ENCODE results near the gene CYP1A2.
"Not testable (repeated sequence)": the region's sequence is repeated elsewhere in the genome, so short reads cannot be mapped to it uniquely, and the experiment has no call there.

CYP1A2 gene

DNA sequence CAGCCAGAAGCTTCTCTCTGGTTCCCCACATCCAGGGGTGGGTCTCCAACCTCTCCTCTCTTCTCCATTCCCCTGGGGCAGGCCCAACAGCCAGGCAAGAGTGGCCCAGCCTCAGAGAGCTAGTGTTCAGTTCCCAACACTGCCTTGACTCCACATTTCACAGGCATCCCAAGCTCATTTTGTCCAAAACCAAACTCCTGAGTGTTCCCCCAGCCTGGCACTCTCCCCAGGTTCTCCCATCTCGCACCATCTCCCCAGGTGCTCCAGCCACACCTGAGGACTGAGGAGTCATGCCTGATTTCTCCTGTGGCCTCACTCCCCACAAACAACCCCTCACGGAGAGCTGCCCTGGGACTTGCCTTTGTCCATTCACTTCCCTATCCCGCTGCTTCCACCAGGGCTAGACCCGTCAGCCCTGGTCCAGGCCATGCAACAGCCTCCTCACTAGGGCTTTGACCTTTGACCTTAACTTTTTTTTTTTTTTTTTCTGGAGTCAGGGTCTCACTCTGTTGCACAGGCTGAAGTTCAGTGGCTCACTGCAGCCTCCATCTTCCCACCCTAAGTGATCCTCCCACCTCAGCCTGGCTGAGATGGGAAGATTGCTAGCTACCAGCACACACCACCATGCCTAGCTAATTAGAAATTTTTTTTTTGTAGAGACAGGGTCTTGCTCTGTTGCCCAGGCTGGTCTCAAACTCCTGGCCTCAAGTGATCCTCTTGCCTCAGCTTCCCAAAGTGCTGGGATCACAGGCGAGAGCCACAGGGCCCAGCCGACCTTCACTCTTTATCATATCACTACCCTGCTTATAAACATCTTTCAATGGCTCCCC is 29.3 kb downstream of the CYP1A2 start:
- DNase-seq = peak; percentile 42

DNA sequence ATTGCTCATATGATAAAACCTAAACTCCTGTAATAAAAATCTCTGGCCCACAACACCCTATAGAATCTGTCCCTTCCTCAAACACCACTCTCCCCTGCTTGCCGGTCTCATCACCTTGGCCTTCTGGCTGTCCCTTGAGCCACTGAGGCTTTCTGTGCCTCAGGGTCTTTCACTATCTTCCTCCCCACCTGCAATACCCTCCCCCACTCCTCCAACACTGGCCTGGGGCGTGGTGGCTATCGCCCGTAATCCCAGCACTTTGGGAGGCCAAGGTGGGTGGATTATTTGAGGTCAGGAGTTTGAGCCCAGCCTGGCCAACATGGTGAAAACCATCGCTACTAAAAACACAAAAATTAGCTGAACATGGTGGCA is 29.9 kb downstream of the CYP1A2 start:
- DNase-seq = no peak

DNA sequence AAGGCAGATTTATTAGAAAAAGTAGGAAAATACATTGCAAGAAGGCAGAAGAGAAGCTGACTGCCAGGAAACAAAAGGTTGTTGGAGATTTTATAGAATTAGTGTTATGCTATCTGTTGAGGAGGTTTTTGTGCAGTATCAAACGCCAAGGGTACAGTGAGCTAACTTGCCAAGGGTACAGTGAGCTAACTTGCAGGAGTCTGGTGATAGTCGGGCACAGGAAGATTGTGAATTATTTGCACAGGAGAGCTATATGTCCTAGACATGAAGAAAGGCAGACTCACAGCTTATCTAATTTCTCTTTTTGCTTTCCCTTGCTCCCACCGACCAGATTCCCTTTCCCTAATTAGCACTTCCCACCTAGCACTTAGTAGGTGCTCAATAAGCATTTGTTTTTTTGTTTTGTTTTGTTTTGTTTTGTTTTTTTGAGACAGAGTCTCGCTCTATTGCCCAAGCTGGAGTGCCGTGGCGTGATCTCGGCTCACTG is 30.6 kb downstream of the CYP1A2 start:
- DNase-seq = no peak

DNA sequence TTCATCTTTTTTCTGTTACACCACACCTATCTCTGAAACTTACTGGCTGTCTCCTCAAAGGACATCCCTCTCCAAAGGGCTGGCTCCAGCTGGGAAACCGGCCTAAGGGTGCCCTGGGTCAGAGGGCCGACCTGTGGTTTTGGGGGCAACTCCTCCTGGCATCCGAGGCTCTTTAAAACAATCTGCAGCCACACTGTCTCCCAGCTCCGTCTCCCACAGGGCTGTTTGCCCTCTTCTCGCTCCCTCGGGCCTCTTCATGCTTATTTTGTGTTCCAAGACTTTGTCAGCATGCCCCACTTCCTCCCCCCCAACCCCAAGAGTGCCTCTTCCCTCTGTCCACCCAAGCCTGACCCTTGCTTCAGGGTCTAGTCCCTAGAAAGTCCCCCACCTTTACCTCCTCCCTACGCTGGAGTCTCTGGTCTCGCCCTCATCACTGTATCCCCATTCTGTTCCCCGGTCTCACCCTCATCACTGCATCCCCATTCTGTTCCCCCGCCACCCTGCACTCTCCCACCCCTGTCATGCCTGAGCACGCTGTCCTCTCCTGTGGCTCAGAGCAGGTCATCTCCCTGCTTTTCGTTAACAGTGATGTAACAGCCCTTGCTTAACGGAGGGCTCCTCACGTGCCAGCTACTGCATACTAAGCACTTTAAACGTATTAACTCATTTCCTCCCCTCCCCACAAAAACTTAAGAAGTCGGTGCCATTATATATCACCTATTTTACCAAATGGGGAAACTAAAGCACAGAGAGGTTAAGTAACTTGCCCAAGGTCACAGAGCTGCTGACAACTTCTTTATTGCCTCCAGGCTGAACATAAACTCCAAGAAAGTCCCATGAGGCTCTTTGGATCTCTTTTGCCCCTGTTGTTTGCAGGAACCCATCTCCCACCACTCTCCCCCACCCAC is 32.1 kb downstream of the CYP1A2 start:
- peak; percentile 87 for DNase-seq

DNA sequence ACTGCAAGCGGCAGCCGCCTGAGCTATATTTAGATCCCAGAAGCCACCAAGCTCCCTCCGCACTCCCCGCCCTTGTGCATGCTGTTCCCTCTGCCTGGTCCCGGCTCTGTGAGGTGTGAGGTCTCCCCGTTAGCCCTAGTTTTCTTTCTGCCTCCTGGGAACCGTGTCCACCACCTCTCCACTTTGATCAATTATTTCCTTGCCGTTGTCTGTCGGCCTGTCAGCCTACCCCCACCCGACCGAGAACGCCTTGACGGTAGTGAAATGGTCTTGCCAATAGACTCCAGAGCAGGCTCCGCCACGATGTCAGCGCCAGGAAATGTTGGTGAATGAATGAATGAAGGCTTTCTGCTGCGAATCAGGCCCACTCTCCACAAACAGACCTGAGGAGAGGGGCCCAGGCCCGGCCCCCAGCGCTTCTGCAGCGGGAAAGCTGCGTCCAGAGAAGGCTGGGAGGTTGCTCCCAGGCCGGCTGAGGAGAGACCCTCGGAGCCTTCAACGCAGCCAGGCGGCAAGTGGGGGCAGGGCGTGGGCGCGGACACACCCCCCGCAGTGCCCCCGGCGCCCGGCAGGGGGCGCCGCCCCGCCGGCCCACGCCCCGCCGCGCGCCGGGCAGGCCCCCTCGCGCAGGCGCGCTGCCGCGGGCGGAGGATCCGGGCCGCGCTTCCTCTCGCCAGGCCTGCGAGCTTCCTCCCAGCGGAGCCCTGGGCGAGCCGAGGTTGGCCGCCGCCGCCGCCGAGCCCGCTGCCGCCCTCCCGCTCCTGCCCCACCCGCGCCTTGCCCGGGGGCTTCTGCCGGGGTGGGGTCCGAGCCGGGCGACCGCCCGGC is 33.0 kb downstream of the CYP1A2 start, which contains the start of gene CSK:
TSS of gene CSK (plus strand) at position 650 of the 828 bp plus-strand sequence. CDS start 16,218 bp downstream, outside the sequence.
- peak; percentile 86 for DNase-seq

DNA sequence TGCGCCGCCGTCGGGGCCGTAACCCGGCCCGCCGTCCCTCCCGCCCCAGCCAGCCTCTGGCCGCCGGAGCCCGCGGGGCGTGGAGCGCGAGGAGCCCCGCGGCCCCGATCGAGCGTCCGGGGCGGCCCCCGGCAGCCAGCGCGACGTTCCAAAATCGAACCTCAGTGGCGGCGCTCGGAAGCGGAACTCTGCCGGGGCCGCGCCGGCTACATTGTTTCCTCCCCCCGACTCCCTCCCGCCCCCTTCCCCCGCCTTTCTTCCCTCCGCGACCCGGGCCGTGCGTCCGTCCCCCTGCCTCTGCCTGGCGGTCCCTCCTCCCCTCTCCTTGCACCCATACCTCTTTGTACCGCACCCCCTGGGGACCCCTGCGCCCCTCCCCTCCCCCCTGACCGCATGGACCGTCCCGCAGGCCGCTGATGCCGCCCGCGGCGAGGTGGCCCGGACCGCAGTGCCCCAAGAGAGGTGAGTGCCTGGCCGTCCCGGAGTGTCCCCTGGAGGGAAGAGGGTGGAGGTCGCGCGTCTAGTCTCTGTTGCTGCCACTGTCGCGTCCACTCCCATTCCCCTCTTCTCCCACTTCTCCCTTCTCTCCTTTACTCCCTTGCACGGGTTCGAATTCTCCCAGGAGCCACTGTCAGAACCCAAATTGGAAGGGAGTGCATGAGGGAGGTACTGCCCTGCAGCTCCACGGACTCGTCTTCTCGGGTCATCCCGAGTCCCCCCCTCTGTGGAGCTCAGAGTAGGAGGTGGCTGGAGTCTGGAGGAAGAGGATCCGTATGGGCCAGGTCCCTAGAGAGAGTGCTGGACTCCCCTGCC is 33.8 kb downstream of the CYP1A2 start:
- peak; percentile 66 for DNase-seq

DNA sequence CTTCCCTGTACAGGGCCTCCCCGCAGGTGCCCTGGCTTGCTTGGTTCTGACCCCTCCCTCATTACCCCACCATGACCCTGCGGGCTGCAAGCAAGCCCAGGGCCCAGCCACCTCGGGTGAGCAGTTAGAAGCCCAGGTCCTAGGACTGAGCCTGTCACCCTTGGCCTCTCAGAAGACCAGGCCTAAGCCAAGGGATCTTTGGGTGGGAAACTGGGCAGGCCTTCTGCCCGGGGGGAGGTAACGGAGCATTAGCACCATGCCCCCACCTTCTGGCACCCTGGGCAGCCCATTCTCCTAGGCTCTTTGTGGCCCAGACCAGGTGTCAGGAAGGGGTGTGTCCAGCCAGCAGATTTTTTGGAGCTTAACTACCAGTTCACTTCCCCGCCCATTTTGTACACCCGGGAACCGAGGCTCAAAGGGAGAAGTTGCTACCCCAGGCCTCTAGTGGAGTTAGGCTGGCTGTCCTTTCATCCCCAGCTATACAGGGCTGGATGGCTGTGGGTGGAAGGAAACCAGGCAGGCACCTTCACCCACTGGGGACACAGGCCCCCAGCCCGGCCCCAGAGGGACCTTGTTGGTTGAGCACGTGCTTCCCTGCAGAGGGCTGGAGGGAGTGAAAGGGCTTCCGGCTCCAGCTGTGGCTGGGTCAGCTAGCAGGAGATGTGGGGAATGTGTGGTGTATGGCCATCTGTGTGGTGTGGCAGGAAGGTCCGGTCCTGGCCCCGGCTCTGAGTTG is 34.6 kb downstream of the CYP1A2 start:
- DNase-seq = peak; percentile 79

DNA sequence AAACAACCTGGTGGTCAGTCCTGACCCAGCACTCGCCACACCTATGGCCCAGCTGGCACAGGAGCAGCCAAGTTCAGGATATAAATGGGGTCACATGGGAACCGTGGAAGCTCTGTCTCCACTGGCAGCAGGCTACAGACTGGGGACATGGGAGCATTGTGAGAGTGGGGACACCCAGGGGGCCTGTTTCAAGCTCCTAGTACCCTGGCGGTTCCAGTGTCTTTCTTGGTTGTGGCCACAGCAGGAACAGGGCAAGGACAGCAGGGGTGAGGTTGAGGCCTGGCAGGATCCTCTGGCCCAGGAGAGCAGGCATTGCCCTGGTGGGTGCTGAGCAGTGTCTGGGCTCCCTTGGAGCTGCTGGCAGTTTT is 35.1 kb downstream of the CYP1A2 start:
- peak; percentile 24 for DNase-seq

DNA sequence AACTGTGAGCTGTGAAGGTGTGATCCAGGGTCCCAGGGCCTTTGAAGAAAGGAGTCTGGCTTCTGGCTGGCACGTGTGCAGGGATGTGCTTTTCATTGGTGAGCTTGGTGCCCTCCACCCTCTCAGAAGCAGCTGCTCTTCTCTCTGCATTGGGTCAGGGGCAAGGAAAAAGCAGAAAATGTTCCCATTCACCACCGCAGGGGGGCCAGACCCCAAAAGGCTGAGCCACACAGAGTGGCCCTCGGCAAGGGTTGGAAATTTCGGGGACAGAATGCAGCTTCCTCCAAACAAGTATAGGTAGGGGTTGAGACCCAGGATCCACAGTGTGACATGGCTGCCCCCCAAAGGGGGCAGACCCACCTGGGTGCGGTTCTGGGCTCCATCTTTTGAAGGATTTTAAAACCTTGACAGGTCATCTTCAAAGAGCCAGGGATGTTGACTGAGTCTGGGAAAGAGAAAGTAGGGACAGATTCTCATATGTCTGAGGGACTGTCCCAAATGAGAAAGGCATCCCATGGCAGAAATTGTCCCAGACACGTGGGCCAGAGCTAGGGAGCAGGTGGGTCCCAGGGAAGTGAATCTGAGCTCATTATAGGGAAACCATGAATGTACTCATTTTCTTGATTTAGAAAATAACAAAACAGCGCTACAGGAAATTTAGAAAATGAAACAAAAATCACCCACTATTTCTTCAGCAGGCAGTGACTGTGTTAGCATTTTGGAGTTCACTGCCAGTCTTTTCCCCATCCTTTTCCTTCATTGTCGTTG is 36.0 kb downstream of the CYP1A2 start:
- peak; percentile 96 for DNase-seq

DNA sequence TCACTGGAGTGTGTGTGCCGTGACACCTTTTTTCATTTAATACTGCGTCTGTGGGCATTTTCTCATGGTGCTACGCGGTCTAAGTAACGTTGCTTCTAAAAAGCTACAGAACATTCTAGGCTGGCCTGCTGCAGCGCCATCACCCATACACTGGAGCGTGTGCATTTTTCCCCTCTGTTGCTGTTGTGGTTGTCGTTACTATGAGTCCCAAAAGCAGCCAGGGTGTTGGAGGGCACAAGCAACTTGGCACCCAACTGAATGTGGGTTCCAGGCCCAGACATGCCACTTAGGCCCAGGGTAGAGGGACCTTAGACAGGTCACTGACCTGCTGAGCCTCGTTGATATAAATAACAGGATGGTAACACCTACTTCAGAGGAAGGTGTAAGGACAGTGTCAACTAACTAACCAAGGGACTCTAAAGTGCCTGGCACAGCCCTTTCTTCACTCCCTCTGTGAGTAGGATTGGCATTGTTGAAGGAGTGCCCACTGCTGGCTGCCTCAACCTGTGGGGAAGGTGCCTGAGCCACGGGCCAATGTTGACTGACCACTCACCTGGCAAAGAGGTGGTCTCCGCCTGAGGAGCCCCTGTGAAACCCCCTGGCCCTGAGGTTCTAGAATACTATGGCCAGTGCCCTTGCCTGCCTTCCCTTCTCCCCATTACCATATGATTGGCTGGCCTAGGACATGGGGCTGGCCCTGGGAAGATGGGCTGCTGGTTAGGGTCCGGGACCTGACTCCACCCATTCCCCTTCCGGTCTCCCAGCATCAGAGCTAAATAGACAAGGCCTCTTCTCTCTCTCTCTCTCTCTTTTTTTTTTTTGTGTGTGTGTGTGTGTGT is 36.8 kb downstream of the CYP1A2 start:
- peak; percentile 49 for DNase-seq

DNA sequence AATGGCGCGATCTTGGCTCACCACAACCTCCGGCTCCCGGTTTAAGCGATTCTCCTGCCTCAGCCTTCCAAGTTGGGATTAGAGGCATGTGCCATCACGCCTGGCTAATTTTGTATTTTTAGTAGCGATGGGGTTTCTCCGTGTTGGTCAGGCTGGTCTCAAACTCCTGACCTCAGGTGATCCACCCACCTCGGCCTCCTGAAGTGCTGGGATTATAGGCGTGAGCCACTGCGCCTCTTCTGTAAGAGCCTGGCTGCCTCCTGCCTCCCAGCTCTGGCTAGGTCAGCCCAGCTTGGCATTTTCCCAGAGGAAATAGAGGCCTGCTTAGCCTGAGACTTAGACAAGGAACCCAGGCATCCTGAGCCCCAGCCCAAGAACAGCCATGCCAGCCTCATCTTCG is 37.4 kb downstream of the CYP1A2 start:
- DNase-seq = not testable (repeated sequence)

DNA sequence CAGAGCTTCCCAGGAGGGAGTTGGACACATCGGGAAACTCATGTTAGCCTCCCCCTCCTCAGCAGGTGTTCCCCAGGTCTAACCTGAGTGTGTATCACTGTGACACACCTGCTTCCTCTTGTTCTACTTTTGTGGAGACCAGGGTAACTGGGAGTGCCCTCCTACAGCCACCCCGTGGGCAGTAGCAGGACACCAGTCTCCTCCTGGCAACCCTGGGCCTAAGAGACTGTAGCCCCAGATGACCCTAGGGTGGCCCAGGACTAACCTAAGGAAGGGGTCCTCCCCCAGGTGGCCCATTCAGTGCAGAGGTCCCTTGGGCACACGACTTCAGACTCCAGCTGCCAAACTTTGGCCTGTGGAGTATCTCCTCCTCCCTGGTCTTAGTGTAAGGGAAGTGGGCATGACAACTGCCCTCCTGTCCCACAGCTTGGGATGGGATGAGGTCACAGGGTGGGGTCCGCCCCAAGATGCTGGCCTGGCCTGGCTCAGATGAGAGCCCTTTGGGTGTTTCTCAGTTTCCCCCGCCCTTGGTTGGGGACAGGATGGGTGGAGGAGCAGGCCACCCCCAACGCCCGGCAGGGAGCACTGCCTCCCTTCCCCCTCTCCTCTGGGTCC is 38.0 kb downstream of the CYP1A2 start:
- peak; percentile 92 for DNase-seq

DNA sequence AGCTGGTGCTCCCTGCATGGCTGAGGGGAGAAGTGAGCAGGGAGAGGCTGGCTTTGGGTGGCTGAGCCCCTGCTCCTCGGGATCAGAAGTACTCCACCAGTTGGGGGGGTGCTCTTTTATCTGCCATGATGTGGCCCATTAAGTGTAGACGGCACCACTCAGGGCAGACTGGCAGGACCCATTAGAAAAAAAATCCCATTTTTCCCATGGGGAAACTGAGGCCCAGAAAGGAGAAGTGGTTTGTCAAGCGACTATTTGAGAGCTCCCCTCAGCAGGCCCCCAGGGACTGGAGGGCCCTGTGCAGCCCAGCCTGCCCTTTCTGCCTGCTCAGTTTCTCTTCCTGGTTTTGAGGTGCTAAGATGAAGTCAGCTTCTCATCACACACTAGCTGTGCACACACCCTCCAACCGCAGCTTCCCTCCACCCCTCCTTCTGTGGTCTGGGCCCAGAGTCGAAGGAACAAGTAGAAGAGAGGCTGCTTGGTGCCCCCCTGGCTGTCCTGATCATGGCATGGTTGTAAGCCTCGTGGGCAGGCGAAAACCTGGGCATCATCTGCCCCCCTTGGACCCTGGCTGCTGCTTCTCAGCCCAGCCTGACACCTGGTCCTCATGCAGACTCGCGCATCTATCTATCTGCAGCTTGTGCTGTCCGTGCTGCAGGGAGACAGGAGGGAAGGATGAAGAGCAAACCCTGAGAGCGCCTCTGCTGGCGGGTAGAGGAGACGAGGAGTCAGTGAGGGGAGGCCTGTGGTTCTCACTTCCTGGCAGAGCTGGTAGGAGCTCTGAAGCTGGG is 38.8 kb downstream of the CYP1A2 start:
- DNase-seq = peak; percentile 97

DNA sequence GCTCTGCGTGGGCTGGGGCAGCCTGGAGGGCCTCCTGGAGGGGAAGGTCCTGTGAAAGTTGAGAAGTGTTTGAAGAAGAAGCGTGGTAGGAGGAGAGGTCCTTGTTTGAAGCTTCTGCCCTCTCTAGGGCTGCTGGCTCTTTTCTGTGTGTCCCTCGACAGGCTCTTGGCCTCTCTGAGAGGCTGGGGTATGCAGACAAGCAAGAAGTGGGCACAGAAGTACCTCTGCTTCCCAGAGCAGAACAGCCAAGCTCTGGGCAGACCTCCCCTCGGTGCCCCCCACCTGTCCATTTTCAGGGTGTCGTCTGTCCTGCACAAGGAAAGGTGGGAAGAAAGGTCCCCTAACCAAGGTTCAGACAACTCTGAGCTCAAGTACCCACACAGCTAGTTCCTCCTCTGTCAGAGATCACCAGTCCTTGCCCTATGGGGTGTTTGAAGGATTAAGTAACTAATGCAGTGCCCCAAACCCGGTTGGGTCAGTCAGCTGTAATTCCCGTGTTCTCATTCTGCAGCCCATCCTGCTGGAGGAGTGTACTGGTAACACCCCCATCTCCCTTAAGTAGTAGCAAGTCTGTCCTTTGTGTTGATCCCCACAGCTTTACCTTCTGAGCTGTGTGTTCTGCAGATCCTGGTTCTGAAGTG is 39.5 kb downstream of the CYP1A2 start:
- DNase-seq = peak; percentile 59

DNA sequence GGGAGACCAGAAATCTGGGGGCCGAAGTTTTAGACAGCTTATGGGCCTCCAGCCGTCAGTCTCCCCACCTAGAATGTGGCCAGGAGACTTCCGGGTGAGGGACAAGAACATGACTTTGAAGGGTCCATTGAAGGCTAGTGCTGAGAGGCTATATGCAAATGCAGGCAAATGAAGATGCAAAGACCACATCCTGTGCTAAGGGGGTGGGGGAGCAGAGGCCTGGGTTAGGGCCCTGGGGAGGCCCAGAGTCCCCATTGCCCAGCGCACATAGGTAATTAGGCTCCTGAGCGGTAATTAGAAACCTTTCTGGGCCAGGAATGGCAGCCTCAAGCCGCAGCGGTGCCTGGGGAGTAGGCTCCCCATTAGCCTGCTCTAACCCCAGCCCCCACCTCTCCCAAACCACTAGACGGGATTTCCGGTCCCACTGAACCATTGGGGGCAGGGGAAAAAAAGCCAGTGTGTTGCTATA is 40.1 kb downstream of the CYP1A2 start:
- DNase-seq = peak; percentile 36

DNA sequence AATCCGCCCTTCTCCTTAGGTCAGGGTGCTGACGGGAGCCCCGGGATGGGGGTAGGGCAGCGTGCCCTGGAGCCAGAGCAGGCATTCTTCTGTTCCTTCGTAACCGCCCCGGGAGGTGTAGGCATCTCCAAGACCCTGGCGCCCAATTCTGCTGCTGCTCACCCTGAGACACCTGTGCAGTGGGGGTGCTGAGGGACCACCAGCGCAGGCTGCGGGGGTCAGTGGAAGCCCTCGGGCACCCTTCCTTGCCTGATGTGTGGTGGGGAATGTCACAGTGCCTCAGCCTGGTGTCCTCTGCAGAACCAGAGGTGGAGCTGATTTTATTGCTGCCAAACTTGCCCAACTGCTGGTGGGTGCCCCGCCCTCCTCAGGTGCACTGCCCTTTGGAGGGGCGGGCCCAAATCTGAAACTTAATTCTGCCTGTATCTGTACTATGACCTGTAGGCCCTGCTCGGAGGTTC is 40.6 kb downstream of the CYP1A2 start:
- DNase-seq = no peak

DNA sequence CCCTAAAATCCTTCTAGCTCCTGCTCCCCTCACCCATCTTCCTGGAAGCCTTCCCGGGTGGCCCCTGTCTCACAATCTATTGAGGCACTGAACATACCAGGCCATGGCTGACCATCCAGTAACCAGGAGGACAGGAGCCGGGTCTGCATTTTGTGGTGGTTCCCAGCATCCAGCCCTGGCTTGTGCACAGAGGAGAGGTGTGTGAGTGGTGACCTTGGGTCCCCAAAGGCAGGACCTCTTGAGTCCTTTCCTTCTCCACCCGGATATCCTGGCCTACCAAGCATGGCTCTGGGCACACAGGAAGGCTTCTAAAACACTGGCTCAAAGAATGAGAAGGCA is 41.1 kb downstream of the CYP1A2 start:
- DNase-seq = no peak

Measured in inflammatory macrophage treated with lipopolysaccharide for 4 hours (primary cell).